ENCODE results near the gene THOC1.

Gene THOC1

GRCh38 chr18:231563-231962 lies 36.3 kb downstream of the THOC1 start:
- H3K36me3 ChIP-seq (ENCODE audit: insufficient read depth, insufficient read length, low read length), result peaks cover 11% of the 10 kb centered on the region
- H3K27me3 ChIP-seq (ENCODE audit: insufficient read depth, insufficient read length), result no peaks in the 10 kb centered on the region
- no peaks in the 10 kb centered on the region for H3K4me1 ChIP-seq (ENCODE audit: insufficient read depth, insufficient read length)
- TF ChIP-seq SUZ12 (IDR thresholded peaks at IDR 0.05; ENCODE audit: extremely low read depth, insufficient read depth, insufficient read length), result no peak
- TF ChIP-seq ZNF274 (IDR thresholded peaks at IDR 0.05; ENCODE audit: low read depth, low read length), result no peak
- TF ChIP-seq YY1 (IDR thresholded peaks at IDR 0.05; ENCODE audit: insufficient read depth, insufficient read length), result no peak
- H3K4me3 ChIP-seq (ENCODE audit: insufficient read length, low read depth), result no peak overlapping the region
- no peaks in the 10 kb centered on the region for H3K9me3 ChIP-seq (ENCODE audit: insufficient read depth, low read length)
- no peak overlapping the region for H3K9ac ChIP-seq (ENCODE audit: insufficient read length, low read depth)
- DNase-seq (ENCODE audit: low read depth, low spot score), result no peak

GRCh38 chr18:228586-228985 lies 39.3 kb downstream of the THOC1 start:
- TF ChIP-seq SUZ12 (IDR thresholded peaks at IDR 0.05; ENCODE audit: extremely low read depth, insufficient read depth, insufficient read length), result no peak
- TF ChIP-seq YY1 (IDR thresholded peaks at IDR 0.05; ENCODE audit: insufficient read depth, insufficient read length), result no peak
- Histone ChIP-seq H3K4me3 (ENCODE audit: insufficient read length, low read depth) (no peak overlapping the region), H3K36me3 (ENCODE audit: insufficient read depth, insufficient read length, low read length) (peaks cover 38% of the 10 kb centered on the region)

GRCh38 chr18:227902-228301 lies 39.9 kb downstream of the THOC1 start:
- TF ChIP-seq SUZ12 (IDR thresholded peaks at IDR 0.05; ENCODE audit: extremely low read depth, insufficient read depth, insufficient read length) (no peak), ZNF274 (IDR thresholded peaks at IDR 0.05; ENCODE audit: low read depth, low read length) (no peak), YY1 (IDR thresholded peaks at IDR 0.05; ENCODE audit: insufficient read depth, insufficient read length) (no peak)
- no peaks in the 10 kb centered on the region for H3K27me3 ChIP-seq (ENCODE audit: insufficient read depth, insufficient read length)
- H3K4me3 ChIP-seq (ENCODE audit: insufficient read length, low read depth), result no peak overlapping the region
- no peaks in the 10 kb centered on the region for H3K4me1 ChIP-seq (ENCODE audit: insufficient read depth, insufficient read length)
- no peak overlapping the region for H3K9ac ChIP-seq (ENCODE audit: insufficient read length, low read depth)
- H3K9me3 ChIP-seq (ENCODE audit: insufficient read depth, low read length), result no peaks in the 10 kb centered on the region
- peaks cover 44% of the 10 kb centered on the region for H3K36me3 ChIP-seq (ENCODE audit: insufficient read depth, insufficient read length, low read length)
- DNase-seq (ENCODE audit: low read depth, low spot score), result no peak

More at GRCh38 chr18:228586-228985, 39.3 kb downstream of the THOC1 start:
- H3K27me3 ChIP-seq (ENCODE audit: insufficient read depth, insufficient read length), result no peaks in the 10 kb centered on the region
- no peak for DNase-seq (ENCODE audit: low read depth, low spot score)
- H3K9ac ChIP-seq (ENCODE audit: insufficient read length, low read depth), result no peak overlapping the region
- no peaks in the 10 kb centered on the region for H3K4me1 ChIP-seq (ENCODE audit: insufficient read depth, insufficient read length)
- no peaks in the 10 kb centered on the region for H3K9me3 ChIP-seq (ENCODE audit: insufficient read depth, low read length)

- TF ChIP-seq SUZ12 (IDR thresholded peaks at IDR 0.05; ENCODE audit: extremely low read depth, insufficient read depth, insufficient read length), result no peak
- no peak for TF ChIP-seq YY1 (IDR thresholded peaks at IDR 0.05; ENCODE audit: insufficient read depth, insufficient read length)
- no peak for TF ChIP-seq ZNF274 (IDR thresholded peaks at IDR 0.05; ENCODE audit: low read depth, low read length)
- Histone ChIP-seq H3K36me3 (ENCODE audit: insufficient read depth, insufficient read length, low read length) (peaks cover 49% of the 10 kb centered on the region), H3K4me1 (ENCODE audit: insufficient read depth, insufficient read length) (no peaks in the 10 kb centered on the region), H3K4me3 (ENCODE audit: insufficient read length, low read depth) (no peak overlapping the region), H3K27me3 (ENCODE audit: insufficient read depth, insufficient read length) (no peaks in the 10 kb centered on the region), H3K9me3 (ENCODE audit: insufficient read depth, low read length) (no peaks in the 10 kb centered on the region), H3K9ac (ENCODE audit: insufficient read length, low read depth) (no peak overlapping the region)
- no peak for DNase-seq (ENCODE audit: low read depth, low spot score)
Measured at GRCh38 chr18:227374-227773, 40.5 kb downstream of the THOC1 start.

GRCh38 chr18:225745-226144 lies 42.1 kb downstream of the THOC1 start:
- no peaks in the 10 kb centered on the region for H3K27me3 ChIP-seq (ENCODE audit: insufficient read depth, insufficient read length)
- no peak for TF ChIP-seq SUZ12 (IDR thresholded peaks at IDR 0.05; ENCODE audit: extremely low read depth, insufficient read depth, insufficient read length)
- no peak for TF ChIP-seq YY1 (IDR thresholded peaks at IDR 0.05; ENCODE audit: insufficient read depth, insufficient read length)
- TF ChIP-seq ZNF274 (IDR thresholded peaks at IDR 0.05; ENCODE audit: low read depth, low read length), result no peak
- DNase-seq (ENCODE audit: low read depth, low spot score), result no peak
- no peaks in the 10 kb centered on the region for H3K9me3 ChIP-seq (ENCODE audit: insufficient read depth, low read length)
- H3K4me1 ChIP-seq (ENCODE audit: insufficient read depth, insufficient read length), result no peaks in the 10 kb centered on the region
- no peak overlapping the region for H3K9ac ChIP-seq (ENCODE audit: insufficient read length, low read depth)
- peaks cover 54% of the 10 kb centered on the region for H3K36me3 ChIP-seq (ENCODE audit: insufficient read depth, insufficient read length, low read length)
- H3K4me3 ChIP-seq (ENCODE audit: insufficient read length, low read depth), result no peak overlapping the region

- Histone ChIP-seq H3K4me1 (ENCODE audit: insufficient read depth, insufficient read length) (no peaks in the 10 kb centered on the region), H3K9ac (ENCODE audit: insufficient read length, low read depth) (no peak overlapping the region), H3K4me3 (ENCODE audit: insufficient read length, low read depth) (no peak overlapping the region), H3K36me3 (ENCODE audit: insufficient read depth, insufficient read length, low read length) (peaks cover 75% of the 10 kb centered on the region), H3K9me3 (ENCODE audit: insufficient read depth, low read length) (peaks cover 24% of the 10 kb centered on the region), H3K27me3 (ENCODE audit: insufficient read depth, insufficient read length) (no peaks in the 10 kb centered on the region)
- TF ChIP-seq SUZ12 (IDR thresholded peaks at IDR 0.05; ENCODE audit: extremely low read depth, insufficient read depth, insufficient read length), result no peak
- TF ChIP-seq YY1 (IDR thresholded peaks at IDR 0.05; ENCODE audit: insufficient read depth, insufficient read length), result no peak
- TF ChIP-seq ZNF274 (IDR thresholded peaks at IDR 0.05; ENCODE audit: low read depth, low read length), result no peak
- DNase-seq (ENCODE audit: low read depth, low spot score), result no peak
Measured at GRCh38 chr18:220708-221107, 47.1 kb downstream of the THOC1 start.

GRCh38 chr18:217532-218336 lies 50.1 kb downstream of the THOC1 start:
- Histone ChIP-seq H3K9ac (ENCODE audit: insufficient read length, low read depth) (no peak overlapping the region), H3K36me3 (ENCODE audit: insufficient read depth, insufficient read length, low read length) (peaks cover 78% of the 10 kb centered on the region), H3K4me3 (ENCODE audit: insufficient read length, low read depth) (no peak overlapping the region), H3K9me3 (ENCODE audit: insufficient read depth, low read length) (peaks cover 24% of the 10 kb centered on the region), H3K4me1 (ENCODE audit: insufficient read depth, insufficient read length) (no peaks in the 10 kb centered on the region), H3K27me3 (ENCODE audit: insufficient read depth, insufficient read length) (no peaks in the 10 kb centered on the region)
- no peak for DNase-seq (ENCODE audit: low read depth, low spot score)
- TF ChIP-seq YY1 (IDR thresholded peaks at IDR 0.05; ENCODE audit: insufficient read depth, insufficient read length), result no peak
- no peak for TF ChIP-seq ZNF274 (IDR thresholded peaks at IDR 0.05; ENCODE audit: low read depth, low read length)
- TF ChIP-seq SUZ12 (IDR thresholded peaks at IDR 0.05; ENCODE audit: extremely low read depth, insufficient read depth, insufficient read length), result no peak
